GM21529 (cell line): ENCODE data around the gene SCN2A.

ENCODE experiments used
- ATAC-seq: cut with Tn5 transposase; IDR thresholded peaks from one replicate; pipeline ENCODE4 v1.9.1; 2021; ENCODE audit not compliant: unreplicated experiment

SCN2A gene

DNA sequence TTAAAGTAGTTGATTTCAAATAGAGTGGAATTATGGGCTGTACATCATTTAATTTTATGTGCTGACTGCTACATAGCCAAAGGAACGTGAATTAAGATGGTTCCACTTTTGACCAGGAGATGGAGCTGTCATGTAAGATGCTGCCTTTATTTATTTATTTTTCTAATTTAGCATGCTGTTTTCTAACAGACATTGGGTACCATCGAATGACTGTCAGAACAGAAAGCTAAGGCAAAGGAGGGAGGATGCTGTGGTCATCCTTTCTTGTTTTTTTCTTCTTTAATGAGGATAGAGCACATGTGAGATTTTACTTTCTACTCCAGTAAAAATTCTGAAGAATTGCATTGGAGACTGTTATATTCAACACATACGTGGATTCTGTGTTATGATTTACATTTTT is at the start of gene SCN2A:
SCN2A (plus strand) TSS at position 185 of the 400 bp plus-strand sequence. CDS start 56,410 bp downstream, outside the sequence.
- peak; percentile 72 for ATAC-seq

DNA sequence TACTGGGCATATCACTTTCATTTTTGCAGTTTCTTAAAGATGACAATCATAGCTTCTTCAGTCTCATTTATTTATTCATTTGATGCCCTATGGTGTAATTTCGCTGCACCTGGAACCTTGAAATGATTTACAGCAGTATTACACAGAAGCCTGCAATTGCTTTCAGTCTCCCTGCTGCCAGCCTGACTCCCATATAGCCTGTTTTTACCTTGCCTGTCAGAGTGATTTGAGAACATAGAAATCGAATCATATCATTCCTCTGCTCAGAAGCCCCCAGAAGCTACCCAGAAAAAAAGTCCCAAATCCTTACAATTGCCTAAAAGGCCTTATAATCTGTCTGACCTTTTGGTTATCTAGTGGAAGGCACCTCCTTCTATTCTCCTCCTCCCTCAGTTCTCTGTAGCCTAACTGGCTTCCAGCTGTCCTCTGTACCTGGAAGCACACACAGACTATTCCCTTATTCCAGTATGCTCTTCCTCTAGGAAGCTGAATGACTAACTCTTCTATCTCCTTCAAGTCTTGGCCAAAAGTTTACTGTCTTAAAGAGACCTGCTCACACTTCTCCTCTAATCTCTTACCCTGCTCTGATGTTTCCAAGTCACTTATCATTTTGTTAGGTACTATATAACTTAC is 48.0 kb upstream of the SCN2A start:
- no peak for ATAC-seq

- peak; percentile 38 for ATAC-seq
These were observed 46.5 kb upstream of the SCN2A start for GRCh38 chr2:165192729-165193128.

DNA sequence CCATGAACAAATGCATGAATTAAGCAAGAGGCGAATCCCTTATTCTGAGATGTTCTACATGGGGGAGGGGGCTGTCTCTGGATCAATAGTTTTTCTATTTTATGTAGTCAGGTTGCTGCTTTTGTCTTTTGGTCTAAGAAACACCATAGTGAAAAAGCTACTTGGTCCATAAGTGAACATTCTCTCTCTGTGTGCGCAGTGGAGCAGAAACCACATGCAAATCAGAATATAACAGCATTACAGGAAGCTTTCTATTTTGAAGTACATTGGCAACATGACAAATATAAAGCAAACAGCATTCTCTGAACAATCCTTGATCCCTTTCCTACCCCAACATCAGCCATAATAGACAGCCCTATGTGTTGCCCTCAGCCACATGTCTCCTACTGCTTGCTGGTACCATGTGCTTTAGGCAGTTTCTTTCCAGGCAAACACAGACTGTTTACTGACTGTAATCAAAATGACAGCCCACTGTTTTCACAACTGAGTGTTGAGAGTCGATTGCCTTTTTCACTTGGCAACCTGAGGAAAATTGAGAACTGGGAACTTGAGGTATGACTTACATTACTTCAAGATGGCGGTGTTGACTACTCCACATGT is 45.9 kb upstream of the SCN2A start:
- peak; percentile 97 for ATAC-seq

DNA sequence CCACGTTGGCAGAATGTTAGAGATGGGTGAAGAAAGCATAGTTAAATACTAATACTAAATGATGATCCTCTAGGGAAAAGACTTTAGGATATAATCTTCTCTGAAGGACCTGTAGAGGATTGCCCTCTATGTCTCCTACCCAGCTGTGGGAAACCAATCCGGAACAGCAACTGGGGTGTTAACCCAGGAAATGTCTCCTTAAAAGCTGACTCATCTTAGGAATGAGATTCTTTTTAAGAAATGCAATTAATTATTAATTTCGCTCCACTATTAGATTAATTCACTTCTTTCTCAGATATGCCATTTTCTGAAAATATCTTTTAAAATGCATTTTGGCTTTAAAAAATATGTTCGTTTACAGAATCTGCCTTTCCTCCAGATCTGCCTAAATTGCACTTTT is 42.8 kb upstream of the SCN2A start:
- no peak for ATAC-seq

DNA sequence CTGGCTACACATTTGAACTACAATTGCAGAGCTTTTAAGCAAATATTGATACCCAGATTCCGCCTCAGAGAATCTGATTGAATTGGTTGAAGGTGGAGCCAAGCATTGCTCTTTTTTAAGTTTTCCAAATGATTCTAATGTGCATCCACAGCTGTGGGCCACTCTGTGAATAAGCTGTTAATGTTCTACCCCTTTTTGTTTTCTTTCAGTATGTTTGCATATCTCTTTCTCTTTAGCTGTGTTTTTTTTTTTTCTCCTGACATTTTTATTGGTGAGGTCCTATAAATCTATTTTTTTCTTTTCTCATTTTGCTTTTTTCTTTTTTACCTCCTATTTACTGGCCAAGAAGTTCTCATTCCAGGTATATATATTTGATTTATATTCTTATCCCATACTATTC is 41.9 kb upstream of the SCN2A start:
- ATAC-seq: no peak

- ATAC-seq: no peak
These were observed 41.0 kb upstream of the SCN2A start for GRCh38 chr2:165198181-165198580.

- no peak for ATAC-seq
These were observed 37.0 kb upstream of the SCN2A start for GRCh38 chr2:165202239-165202638.

GRCh38 chr2:165203689-165204559 is 35.3 kb upstream of the SCN2A start, which contains the start of gene SCN3A:
TSS of gene SCN3A (minus strand) at chr2:165204050. CDS start at chr2:165176394, 27,656 bp downstream.
- ATAC-seq: peak; percentile 80

GRCh38 chr2:165205865-165206264 is 33.3 kb upstream of the SCN2A start:
- no peak for ATAC-seq

- ATAC-seq: no peak
These were observed 31.1 kb upstream of the SCN2A start for GRCh38 chr2:165208094-165208493.

DNA sequence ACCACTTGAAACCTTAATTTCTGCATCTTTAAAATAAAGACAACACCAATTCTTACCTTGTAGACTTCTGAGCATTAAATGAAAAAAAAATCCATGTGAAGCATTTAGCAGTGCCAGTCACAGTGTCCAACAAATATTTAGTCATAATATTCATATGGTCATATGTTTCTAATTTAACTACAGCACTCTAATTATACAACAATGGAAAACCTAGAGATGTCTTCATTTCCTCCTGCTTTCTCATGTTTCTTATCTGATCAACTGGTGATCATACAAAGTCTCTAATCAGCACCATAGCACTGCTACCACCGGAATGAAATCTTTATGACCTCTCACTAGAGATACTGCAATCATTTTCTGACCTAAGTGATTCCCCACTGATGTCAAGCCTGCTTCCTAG is 25.1 kb upstream of the SCN2A start:
- ATAC-seq: no peak

- no peak for ATAC-seq
These were observed 19.7 kb upstream of the SCN2A start for GRCh38 chr2:165219481-165219880.

GRCh38 chr2:165224941-165225340 is 14.3 kb upstream of the SCN2A start:
- ATAC-seq: no peak

DNA sequence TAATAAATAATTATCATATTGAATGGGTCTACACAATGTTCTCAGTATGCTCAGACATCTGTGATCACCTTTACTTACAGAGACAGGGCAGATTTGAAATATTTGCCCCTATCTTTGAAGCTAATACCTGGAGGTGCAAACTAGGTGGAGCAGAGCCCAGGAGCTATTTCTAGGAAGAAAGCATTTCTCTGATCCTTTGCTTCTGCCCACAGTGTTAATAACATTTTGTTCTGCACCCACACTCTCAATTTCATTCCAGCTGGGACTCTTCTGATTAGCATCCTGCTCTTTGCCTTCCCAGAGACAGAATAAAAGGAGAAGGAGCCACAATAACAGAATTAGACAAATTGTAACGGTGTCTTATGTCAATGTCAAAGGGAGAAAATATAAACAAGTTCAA is 11.6 kb upstream of the SCN2A start:
- ATAC-seq: no peak

- ATAC-seq: no peak
These were observed 2.2 kb upstream of the SCN2A start for GRCh38 chr2:165237056-165237455.

- ATAC-seq: no peak
These were observed 919 bp upstream of the SCN2A start for GRCh38 chr2:165238295-165238694.

GRCh38 chr2:165239856-165240515 is 772 bp downstream of the SCN2A start:
- ATAC-seq: no peak

DNA sequence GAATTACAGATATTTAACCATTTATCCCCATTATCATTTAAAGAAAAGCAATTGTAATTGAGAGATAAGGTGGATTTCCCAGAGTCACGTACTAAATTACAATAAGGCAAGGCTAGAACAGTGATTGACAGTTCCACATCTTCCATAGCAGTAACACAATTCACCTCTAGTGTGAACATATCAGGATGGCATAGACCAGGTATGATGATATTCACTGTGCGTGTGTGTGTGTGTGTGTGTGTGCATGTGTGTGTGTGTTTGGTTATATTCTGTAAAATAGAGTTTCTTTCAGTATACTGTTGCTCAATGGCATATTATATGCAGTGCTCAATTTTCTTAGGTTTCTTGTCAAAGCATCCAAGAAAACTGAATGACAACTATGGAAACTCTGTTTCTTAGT is 1.7 kb downstream of the SCN2A start:
- ATAC-seq: no peak

GRCh38 chr2:165245081-165245793 is 6.0 kb downstream of the SCN2A start:
- no peak for ATAC-seq

GRCh38 chr2:165248238-165248637 is 9.0 kb downstream of the SCN2A start:
- ATAC-seq: no peak
